ENCODE data around the gene IRX4.

The IRX4 gene

DNA sequence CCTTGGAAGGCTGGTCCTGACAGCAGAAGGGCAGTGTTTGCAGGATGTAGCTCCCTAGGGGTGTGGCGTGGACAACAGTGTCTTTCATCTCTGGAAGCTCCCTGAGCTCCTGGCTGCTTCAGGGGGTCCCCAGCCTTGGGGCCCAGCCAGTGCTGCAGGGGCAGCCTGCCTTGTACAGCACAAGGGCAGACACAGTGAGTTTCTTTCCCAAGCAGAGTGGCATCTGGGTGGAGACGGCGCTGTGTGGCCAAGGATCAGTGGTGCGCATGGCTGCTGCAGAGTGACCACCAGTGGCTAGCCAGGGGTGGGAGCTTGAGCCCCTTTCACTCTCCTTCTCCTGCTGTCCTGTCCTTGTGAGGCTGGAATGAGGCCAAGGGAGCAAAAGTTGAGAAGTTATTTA lies 7.6 kb upstream of the IRX4 start:
- no peak for DNase-seq

DNA sequence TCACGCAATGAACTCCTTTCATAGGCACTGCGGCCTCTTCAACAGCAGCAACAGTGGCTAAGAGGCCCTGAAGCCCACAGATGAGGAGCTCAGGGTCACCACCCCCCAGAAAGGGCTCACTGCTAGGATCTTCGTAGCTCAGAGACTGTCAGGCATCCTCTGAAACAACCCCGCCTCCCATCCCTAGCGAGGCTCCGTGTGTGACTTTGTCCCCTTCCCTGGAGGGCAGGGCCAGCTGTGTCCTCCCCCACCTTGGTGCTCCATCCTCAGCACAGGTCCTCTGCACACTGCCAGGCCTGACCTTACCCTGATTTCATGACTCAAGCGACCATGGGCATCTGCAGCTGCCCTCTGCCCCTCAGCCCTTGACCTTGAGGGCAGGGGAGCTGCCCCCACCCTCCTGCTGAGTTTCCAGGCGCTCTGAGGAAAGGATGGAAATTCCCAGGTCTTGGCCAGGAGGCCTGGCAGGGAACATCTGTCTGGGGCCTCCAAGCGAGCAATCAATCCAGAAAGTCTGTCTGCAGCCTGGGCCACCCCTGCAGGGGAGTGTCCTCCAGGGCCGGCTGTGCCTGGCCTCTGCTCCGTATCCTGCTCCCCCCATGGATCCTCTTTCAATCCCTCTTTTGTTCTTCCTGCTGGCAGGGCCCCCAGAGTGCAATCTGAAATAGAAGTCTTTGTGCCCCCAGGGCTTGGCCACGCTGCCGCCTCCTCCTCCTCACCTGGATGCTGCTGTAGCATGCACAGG lies 6.8 kb upstream of the IRX4 start:
- no peak for DNase-seq

DNA sequence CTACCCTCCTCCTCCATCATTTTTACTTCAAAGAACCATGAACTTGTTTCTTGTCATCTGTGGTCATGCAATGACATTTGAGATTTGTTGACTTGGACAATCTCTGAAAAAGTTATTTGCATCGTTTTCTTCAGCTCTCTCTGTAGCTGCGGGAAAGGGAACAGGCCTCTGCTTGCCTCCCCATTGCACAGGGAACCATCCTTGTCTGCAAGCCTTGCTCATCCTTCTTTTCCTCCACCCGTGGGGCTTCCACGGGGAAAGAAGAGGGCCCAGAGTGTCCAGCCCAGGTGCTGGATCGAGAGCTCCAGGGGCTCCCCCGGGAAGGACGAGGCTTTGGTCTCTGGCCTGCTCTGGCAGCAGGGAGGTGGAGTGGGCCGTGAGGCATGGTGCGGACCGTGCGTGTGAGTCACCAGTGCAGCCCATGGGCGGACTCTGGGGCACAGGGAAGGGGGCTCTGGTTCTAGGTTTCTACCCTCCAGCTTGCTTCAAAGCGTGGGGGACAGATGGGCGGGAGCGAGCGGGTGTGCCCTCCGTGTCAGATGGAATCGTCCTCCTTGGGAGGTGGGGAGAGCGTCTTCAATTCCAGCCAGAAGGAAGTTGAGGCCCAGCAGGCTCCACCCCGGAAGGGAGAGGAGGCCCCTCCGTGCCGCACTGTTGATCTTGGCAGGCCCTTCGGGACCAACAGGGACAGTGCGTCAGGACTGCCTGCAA lies 6.0 kb upstream of the IRX4 start:
- no peak for DNase-seq

DNA sequence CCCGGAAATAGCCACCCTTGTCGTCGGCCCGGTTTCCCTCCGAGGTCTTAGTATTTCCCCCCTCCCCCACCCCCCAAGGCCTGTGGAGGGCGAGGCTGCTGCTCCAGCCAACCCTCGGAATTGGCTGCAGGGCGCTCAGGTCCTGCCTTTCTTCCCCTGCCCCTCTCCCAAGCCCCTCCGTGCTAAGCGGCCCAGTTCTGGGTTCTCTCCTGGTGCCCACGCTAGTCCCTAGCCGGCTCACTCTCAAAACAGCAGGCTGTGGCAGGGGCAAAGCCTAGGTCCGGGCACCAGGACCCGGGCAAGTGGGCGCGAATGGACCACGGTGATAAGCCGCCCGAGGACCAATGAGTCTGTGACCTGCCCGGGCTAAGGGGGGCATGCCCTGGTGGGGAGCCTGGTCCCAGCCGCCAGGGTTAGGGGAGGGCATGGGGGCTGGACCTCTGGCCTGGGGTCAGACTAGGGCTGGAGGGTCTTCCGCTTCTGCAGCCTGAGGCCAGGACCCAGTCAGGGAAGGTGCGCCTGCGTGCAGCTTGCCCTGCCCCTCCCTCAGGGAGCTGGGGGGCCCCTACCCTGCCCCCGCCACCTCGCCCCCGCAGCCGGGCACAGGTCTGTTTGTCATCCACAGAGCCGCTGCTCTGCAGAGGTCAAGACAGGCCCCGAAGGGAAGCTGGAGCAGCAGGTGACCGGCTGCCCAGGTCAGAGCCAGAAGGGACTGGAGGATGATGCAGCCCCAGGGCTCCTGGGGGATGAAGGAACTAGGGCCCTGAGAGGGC lies 5.0 kb upstream of the IRX4 start:
- DNase-seq = no peak

DNA sequence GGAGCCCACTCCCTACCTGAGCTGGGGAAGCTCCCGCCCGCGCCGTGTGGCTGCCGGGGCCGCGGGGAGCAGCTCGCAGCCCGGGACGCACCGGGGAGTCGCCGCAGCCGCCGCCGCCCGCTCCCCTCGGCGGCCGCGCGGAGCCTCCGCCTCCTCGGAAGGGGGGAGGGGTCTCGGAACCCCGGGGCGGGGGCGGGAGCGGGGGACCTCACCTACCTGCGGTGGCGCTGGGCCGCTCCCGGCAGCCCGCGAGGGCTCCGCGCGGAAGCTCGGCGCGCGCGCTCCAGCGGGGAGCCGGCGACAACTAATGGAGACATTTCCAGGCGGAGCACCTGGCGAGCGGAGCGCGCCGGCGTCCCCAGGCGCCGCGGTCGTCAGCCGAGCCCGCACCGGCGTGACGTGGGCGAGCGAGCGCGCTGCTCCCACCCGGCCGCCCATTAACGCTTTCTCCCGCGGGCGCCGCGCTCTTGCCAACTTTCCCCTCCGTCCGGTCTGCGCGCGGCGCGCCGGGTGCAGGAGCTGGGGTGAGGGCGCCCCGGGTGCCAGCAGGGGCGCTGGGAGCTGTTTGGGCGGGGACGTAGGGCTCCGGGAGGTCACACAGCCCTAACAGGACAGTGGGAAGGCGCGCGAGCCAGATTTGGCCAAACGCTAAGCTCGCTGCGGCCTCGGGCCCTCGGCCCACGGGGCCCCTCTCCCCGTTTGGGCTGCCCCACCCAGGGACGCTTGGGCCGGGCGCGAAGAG lies 4.3 kb upstream of the IRX4 start:
- DNase-seq = no peak

DNA sequence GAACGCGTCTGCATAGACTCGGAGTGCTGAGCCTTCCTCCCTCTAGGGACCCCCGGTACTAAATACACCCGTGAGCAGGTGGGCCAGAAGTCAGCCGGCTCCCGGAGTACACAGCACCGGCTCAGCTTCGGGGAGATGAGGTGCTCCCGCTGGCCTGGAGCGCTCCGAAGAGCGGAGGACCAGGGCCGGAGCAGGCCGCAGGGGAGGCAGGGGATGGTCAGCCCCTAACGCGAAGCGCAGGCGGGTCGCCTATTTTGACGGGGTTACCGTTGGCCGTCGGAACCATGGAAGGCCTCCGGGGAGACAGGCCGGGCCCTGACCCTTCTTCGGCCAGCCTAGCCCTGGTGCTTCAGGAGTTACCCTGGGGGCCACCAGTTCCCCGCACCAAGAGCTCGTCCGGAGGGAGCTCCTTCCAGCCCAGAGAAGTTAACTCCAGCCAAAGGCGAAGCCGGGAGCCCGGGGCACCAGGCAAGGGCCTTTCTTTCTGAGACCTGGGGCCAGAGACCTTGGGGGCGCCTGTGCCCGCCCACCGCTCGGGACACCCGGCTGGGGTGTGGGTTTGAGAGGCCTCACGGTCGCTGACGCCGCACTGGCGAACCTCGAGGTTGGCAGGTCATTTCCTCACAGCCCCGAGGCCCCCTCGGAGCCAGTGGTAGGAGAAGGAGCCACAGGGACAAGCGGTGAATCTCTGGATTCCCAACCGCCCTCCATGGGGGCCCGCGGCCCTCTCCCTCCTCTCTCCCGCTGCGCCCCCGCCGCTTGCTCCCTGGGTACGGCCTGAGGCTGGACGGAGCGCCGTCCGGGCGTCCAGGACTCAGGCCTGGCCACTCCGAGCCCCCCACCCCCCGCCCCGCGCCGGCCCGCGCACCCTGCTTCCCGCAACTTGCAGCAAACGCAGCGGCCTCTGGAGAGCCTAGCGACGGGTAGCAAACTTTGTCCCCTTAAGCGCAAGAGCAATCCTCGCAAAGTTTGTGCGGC lies 3.4 kb upstream of the IRX4 start:
- DNase-seq = no peak

DNA sequence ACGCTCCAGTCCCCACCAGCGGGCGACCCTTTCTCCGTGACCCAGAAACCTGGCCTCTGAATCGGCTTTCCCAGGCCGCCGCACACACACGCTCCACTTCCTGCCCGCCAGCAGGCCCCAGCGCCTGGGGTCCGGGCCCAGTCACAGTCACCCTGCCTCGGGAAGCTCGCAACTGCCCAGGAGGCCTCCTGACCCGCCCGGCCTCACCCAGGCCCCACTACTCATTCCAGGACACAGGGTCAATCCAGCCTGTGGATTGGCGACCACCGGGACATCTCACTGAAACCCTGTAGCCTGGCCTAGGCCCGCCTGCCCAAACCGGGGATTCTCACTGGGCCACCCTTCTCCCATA lies 2.7 kb upstream of the IRX4 start:
- DNase-seq = no peak

DNA sequence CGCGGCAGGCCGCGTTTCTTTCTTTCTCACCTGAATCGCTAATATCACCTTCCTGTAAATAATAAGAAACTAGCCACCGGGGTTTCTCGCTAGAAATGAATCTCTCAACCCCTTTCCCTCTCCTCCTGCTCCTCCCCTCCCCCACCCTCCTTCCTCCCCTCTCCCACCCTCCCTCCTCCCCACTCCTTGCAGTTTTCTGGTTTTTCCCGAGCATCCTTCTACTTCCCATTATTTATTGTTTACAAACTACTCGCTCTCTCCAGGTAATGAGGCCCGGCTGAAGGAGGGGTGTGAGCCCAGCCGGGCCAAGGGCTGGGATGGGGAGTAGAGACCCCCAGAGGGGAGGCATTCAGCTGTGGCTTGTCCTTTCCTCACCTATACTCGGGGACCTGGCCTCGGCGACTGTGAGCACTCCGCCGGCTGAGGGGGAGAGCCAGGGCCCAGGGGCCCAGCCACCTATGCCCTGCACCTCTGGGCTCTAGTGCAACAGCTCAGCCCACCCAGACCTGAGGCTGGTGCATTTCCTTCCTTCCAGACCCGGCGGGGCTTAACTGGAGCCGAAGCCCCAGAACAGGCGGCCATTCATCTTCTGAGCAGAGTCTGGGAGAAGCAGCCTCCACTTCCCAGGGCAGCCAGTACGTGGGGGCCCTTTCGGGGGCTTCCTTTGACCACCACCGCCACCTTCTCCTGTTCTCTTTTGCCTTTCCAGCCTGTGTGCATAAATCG lies 2.1 kb upstream of the IRX4 start:
- DNase-seq = no peak

DNA sequence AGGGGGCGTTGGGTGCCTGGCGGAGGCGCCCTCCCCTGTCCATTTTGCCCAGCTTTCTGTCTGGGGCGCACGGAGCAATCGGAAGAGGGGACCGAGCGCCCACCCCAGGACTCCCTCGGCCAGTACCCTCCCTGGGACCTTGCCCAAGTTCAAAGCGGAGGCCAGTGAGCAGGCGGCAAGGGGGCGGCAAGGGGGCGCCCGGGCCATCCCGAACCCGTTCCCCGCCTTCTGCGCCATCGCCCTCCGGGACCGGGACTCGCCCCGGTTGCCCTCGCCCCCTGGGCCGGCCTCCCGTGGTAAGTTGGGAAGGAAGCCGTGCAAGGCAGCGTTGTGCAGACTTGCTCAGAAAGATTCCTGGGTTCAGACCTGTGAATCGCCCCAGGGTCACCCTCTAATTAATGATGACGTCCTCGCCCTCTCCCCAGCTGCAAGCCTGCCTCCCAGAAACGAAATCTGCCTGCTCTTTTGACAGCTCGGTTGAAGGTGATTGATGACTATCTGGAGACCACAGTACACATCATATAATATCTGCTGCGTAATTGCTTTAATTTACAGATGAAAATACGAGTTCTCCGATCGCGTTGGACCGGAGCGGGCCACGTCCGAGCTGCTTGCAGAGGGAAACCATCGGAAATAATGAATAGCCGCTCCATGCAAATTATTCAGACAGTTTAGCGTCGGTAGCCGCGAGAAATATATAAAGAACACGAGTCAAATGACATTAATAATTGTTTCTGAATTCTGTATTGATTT lies 1.4 kb upstream of the IRX4 start:
- no peak for DNase-seq

DNA sequence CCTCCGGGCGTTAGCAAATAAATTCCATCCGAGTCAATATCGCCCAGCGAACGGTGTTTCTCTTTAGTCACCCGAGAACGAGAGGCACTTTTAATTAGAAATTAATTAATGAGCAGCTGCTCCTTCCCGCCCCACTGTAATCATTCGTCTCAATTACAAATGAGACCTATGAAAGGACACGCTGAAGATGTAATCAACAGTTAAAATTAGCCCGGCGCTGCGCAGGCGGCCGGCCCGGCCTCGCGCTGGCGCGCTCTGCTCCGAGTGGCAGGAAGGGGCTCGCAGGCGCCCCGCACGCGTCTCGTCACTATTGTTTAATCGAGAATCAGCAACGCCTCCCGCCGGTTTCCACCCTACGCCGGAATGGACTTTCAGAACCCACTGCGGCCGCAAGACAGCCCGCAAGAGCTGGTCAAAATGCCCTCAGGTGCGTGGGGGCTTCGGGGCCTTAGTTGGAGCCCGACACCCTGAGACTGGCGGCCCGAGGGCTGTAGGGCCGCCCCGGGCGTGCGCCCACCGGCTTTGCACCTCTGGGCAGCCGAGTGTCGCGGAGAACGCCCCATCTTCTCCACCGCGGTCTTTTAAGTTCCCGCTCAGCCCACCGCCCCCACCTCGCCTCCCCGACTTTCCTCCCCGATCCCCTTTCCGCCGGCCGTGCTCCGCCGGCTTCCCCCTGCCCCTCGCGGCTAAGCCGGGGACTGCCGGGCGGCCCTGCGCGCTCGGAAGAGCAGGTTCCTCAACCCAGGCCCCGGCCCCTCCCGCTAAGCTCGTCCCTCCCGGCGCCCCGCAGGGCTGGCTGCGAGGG lies 597 bp upstream of the IRX4 start:
- DNase-seq = no peak

DNA sequence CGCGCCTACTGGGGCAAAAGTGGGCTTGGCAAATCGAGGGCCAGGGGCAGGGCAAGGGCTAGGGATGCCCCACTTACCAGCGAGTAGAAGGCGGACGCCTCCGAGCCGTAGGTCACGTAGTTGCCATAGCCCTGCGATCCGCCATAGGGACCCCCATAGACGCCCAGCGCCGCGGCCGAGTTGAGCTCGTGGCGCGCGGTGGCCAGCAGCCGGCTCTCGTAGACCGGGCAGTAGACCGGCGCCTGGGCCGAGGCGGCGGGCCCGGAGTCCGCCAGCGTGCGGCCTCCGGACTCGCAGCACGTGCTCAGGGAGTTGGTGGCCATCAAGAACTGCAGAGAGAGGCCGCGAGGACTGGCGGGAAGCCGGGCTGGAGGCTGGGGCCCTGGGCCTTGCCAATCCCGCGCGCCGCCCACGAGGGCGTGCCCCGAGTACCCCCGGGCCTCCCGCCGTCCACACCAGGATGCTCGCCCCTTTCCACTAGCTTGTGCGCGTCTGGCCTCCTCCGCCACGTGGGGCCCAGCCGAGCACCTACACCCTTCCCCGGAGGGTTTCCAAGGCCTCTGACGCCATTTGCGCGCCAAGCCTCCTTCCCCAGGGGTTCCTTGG lies 891 bp downstream of the IRX4 start:
- no peak for DNase-seq

DNA sequence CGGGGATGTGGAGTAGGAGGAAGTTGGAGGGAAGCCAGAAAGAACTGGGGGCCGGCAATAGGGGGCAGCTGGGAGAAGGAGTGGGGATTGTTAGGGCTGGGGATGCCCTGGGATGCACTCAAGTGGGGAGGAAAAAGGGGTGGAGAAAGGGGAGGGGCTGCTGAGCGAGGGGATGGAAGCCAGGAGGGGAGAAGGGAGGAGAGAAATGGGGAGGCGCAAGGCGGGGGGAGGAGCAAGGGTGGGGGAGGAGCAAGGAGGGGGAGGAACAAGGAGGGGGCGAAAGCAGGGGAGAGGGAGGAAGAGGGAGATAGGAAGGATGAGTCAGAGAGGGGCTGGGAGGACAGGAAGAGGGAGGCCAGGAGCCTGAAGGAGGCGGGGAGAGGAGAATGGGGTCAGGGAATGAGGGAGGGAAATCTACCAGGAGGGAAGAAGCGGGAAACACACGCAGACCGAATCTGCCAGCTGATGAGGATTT lies 1.6 kb downstream of the IRX4 start:
- DNase-seq = no peak

DNA sequence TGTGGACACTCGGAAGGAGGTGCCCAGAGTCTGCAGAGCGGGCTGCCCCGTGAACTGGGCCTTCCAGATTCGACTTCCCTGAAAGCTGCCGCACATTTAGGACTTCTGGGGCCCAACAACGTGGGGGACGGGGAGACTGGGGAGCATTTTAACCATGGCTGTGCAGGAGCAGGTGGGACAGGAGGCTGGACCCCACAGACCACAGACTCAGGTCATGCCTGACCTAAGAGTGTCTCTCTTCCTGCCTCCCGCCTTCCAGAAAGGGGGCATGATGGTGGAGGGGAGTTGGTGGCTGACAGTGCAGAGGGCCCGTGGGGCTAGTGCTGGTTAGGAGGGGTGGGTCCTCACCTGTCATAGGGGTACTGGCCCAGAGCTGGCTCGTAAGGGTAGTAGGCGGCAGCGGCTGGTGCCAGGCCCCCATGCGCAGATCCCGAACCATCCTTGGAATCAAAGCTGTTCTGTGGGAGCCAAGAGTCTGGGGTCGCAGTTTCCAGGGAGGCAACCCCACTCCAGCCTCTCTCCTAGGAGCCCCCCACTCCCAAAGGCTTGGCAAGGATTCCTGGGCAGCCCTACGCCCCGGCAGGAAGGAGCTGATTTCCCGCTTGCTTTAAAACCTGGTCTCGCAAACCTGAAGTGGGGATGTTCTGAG lies 2.2 kb downstream of the IRX4 start:
- no peak for DNase-seq

DNA sequence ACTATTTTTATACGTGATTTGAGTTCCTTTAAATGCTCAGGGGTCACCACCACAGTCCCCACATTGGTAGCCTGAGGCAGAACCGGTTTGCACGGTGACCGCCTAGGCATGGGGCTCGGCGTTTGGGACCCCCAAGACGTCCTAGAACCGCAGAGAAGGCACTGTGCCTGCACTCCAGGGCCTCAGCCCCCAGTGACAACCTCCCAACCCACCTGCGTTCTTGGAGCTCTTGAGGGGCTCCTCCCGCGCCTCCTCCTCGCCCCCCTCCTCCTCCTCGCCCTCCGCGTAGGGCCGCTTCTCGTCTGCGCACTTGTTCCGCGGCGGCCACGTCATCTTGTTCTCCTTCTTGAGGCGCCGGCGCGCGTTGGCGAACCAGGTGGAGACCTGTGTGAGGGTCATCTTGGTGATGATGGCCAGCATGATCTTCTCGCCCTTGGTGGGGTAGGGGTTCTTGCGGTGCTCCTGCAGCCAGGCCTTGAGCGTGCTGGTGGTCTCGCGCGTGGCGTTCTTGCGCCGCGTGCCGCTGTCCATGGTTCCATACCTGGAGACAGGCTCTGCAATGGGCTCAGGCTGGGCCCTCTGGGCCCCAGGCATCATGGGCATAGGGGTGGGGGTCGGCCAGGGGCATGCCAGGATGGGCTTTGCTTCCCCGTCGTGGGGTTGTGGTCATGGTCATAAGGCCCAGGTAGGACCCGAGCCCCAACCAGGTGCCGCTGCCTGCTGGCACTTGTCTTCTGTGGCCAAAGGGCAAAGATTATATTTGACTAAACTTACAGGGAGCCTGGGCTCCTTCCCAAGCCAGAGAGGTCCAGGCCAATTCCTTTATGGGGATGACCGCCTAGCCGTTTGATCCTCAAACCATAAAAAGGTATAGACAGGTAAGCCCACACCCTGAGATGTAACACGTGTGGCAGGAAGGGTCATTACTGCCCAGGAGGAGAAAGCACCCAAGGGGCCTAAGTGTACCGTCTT lies 3.1 kb downstream of the IRX4 start:
- DNase-seq = no peak

DNA sequence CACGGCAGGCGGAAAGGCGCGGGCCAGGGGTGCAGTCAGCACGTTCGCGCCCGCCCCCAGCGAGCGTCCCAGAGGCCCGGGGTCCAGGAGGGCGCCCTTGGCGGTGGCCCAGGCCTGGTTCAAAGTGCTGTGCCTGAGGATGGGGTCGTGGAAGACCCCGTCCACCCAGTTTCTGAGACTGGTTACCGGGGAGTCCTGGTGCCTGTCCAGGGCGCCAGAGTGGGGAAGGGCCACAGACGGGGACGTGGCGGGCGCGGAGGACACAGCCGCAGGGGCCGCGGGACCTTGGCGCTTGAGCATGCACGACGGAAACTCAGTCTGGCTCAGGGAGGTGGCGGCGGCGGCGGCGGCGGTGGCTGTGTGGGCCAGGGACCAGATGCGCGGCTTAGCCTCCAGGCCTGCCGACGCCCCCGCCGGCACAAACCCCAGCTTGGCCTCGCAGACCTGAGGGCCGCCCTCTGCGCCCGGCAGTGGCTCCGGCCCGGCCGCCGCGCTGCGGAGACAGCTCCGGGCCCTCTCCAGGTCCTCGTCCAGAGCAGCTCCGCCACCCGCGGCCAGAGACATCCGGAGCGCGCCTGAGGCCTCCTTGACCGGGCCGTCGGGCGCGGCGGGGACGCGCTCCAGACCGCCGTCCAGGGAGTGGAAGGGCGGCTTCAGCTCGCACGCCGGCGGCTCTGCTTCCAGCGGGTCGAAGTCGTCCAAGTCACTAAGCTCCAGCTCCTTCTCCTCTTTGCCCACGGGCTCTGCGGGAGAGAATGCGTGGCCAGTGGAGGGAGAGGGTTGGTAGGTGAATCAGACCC lies 4.5 kb downstream of the IRX4 start:
- DNase-seq = no peak
